Dermis microvascular lymphatic vessel endothelial cell (primary cell): Measurements from ENCODE around the gene ZNF766. TPM values are rescaled to one million over a fixed set of nuclear protein-coding genes. Genes with fewer than 3 reads are reported as not detected.
A peak's percentile ranks its signal among the peaks of the same experiment; 100 is the strongest.
"Not testable (repeated sequence)": the region's sequence is repeated elsewhere in the genome, so short reads cannot be mapped to it uniquely, and the experiment has no call there.

Experiments used
- DNase-seq, 2 donors: peaks; one replicate each; pipeline versions ENCODE4 v3.0.0 to v3.0.0-alpha.2; 2010; ENCODE audit warnings: low read depth in 2 of 2
- total RNA-seq: library from RNA; depleted of rRNA; stranded (reverse); fragments of >200 nt; gene quantifications from 2 replicates; pipeline ENCODE4 v1.2.1, GENCODE V29; 2014

The ZNF766 gene
- 5.4 and 10.4 TPM in 2 replicates for total RNA-seq

DNA sequence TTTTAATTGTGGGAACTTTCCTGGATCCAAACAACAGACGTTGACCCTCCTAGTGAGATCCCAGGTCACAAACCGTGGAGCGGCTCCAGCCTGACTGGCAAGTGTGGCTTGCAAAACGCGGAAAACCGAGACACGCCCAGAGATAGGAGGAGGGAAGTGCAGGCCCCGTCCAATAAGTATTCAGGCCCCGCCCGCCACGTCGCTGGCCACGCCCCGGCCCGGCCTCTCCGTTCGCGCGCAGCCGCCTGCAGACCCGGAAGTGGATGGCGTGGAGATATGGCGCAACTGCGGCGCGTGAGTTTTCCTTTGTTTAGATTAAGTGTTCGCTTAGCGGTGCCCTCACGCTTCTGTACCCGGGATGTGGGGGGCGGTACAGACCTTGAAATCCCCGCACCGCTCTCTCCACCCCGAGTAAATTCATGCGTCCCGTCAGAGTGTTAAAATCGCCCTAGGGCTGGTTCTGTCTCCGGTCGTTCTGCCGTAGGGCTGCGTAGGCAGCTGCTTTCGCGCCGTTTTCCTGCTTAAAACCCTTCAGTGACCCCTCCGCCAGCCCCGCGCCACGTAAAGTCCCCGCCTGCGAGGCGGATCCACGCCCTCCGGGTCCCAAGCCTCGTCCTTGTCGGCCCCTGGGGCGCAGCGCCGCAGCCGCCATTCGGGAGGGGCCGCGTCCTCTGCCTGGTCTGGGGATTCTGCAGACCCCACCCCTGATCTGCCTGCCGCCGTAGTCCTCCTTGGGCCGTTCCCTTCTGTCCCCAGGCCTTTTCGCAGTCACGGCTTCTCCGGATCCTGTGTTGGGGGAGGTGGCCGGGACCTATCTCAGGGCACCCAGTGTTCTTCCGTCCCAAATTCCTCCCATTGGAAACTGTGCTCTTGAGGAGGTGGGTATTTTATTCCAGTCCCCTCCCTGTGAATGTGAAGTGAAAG, at the start of gene ZNF766:
Gene ZNF766 (plus strand): TSS at position 250 of the 924 bp plus-strand sequence. CDS start 27 bp downstream, at position 277.
- DNase-seq: peak; percentile 88 to 97

DNA sequence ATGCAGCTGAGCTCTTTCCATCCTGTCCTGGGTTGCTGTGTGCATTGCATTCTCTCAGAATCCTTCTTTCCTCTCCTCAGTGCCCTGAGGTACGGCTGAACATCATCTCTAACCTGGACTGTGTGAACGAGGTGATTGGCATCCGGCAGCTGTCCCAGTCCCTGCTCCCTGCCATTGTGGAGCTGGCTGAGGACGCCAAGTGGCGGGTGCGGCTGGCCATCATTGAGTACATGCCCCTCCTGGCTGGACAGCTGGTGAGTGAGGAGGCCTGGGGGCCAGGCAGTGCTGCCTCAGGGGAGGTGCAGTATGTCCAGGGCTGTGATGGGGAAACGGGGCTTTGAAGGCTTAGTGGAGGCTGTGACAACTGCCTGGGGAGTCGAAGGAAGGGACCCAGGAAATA, 49.8 kb upstream of the ZNF766 start:
- no peak for DNase-seq

DNA sequence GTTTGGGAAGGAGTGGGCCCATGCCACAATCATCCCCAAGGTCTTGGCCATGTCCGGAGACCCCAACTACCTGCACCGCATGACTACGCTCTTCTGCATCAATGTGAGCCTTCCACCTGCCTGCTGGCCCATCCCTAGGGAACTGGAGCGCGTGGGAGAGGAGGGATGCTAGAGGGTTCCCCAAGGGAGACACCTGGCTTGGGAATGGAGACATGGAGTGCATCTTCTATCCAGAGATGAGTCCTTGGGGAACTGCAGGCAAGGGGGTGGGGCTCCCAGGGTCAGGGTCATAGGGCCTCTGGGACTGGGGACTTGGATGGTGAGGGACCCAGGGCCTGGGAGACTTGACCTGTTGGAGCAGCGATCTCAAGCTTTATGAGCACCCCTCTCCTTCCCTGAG, 48.4 kb upstream of the ZNF766 start:
- no peak for DNase-seq

DNA sequence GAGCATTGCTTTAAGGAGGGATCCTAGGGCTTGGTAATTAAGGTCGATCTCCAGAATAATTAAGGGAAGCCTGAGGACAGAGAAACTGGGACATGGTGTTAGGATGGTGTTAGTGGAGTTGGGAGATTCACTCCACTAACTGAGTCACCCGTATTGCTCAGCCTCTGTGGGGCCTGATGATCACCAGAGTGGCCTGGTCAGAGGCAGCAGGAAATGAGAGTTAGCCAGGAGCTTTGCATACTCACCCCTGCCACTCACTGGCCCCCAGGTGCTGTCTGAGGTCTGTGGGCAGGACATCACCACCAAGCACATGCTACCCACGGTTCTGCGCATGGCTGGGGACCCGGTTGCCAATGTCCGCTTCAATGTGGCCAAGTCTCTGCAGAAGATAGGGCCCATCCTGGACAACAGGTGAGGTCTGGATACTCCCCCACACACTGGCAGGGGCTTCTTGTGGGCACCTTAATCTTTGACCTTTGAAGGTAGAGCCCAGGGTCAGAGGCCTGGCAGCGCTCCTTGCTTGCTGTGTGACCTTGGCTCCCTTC, 47.5 kb upstream of the ZNF766 start:
- DNase-seq: no peak

DNA sequence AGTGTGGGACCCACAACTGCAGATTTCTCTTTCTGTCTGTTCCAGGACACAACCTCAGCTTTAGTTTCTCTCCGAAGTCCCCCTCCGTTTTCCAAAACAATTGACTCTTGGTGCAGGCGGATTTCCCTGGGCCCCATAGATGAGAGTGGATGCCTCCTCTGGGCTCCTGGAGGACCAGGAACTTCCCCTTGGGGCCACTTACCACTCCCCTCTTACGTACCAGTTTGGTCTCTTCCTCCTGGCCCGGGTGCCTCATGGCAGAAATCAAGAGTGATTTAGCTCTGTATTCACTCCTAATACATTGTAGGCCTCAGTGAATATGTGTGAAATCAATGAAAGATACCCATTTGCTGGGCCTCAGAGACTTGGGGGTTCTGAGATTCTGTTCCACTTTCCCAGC, 45.2 kb upstream of the ZNF766 start:
- DNase-seq: no peak

DNA sequence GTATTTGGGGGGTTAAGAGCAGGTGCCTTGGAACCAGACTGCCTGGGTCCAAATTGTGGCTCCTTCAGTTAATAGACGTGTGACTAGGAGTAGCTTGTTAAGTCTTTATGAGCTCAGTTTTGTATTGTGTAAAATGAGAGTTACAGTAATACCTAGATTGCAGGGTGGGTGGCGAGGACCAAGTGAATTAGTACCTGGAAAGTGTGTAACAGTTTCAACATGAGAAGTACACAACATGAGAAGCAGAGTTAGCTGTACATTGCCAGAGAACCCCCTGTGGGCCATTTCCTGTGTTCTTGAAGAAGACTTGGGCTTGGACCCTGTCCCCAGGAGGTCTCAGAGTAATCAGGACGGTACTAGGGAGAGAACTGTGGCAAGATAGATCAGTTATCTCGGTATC, 42.7 kb upstream of the ZNF766 start:
- DNase-seq: no peak

DNA sequence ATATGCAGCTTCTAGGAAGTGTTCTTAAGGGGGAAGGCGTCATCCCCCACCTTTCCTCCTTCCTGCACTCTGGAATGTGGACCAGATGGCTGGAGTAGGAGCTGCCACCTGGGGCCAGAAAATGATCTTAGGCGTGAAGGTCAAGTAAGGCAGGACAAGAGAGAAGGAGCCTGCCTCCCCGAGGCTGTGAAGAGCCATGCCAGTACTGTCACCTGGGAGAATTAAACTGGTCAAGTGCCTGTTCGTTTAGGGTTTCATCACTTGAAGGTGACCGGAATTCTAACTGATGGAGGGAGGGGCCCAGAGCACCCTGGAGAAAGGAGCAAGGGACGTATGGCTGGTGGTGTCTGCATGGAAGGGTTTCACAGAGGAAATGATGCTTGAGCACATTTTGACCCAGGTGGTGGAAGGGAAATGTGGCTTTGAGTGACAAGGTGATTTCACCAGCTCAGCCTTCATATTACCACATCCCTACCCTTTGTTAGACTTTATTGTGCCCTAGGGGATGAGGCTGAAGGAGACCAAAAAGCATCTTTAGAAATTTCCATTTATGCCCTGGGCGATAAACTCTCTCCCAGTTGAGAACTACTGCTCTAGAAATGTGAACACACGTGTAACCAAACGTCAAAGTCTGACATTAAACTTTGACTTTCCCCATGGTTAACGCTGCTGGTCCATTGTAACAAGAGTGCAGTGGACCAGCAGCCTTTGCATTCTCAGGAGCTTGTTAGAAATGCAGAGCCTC, 42.0 kb upstream of the ZNF766 start:
- no peak for DNase-seq

DNA sequence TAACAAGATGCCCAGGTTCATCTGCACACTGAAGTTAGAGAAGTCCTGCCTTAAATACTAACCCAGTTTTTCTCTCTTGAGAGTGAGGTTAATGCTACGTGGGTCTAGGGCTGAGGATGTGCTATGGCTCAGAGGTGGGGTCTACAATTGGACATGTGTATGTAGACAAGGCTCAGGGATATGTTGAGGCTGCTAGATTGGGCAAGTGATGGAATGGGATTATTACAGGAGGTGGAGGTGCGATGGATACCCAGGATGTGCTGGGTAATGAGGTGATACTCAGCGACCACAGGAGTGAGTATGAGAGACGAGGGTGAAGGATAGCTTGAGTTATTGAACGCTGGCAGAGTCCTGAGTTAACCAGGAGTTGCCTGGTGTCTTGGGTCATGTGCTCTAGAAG, 41.4 kb upstream of the ZNF766 start:
- DNase-seq: no peak

DNA sequence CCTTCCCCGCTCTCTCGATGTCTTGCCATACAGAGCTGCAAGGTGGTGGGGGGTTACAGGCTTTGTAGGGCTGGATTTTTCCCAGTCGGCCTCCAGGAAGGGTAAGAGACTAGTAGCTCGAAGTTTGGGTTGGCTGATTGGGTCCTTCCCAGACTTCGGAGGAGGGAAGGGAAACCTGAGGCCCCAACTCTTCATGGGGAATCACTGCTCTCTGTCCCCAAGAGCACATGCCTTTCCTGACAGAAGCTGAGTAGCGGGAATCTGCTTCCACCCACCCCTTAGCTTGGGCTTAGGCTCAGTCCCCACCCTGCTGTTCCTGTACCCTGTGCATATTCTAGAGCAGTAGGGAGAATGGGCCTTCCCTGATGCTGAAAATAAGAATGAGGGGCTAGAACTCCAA, 39.9 kb upstream of the ZNF766 start:
- no peak for DNase-seq

DNA sequence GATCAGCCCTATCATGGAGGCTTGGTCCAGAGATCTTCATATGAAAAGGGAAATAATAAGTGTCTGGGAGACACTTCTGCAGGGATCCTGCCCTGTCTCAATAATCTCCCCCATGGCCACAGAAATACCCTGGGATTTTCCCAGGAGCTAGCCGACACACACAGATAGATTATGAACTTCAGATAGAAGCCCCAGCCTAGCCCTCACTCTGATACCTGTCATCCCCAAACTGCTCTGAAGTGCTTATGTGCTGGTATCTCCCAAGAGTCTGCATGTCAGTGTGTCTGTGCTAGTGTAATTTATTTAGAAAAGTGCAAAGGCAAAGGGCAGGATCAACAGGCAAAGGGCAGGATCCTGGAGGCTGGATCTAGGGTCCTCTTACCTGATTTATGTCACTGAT, 38.7 kb upstream of the ZNF766 start:
- no peak for DNase-seq

DNA sequence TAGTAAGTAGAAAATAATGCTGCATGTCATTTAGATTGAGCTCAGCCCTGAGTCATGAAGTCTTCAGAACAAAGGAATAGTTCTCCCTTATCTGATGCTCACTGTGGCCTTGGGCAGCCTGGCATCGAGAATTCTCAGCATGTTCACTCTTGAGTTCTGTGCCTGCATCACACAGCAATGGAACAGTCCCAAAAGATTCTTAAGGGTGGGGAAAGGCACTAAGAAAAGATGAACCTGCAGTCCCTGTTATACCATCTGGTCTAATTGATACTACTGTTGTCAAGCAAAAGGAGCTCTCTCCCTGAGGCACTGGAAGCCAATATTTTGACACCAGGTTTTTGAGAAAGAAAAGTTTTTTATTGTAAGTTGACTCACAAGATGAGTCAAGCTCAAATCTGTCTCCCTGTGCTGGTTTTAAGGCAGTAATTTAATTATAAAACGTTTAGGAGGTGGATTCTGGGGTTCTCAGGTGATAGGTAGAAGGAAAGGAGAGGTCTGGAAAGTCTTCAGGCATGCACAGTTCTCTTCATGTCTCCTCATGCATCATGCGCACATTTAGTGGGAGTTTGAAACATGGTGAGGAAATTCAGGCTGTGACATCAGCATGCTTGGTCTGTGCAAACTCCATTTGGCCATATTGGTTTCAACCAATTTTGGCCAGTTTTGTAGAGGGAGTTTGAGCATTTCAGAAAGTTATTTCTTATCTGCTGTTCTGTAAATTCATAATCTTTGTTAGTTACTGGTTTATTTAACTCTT, 38.1 kb upstream of the ZNF766 start:
- no peak for DNase-seq

DNA sequence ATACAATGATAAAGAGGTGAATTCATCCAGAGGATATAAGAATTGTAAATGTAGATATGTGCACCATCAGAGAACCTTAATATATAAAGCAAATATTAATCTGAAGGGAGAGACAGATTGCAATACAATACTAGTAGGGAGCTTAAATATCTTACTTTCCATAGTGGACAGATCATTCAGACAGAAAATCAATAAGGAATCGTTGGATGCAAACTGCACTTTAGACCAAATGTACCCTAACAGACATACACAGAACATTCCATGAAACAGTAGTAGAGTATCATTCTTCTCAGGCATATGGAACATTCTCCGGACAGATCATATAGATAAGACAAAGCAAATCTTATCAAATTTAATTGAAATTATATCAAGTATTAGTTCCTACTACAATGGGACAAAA, 35.0 kb upstream of the ZNF766 start:
- DNase-seq: no peak

DNA sequence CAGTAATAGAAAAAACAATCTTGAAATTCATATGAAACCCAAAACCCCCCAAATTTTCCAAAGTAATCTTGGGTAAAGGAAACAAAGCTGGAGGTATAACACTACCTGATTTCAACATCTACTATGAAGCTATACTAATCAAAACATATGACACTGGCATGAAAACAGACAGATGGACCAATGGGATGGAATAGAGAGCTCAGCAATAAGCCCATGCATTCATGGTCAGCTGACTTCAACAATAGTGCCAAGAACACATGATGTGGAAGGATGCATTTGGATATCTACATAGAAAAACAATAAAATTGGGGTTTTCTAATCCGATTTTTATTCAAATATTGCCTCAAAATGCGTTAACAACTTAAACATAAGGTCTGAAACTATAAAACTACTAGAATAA, 32.2 kb upstream of the ZNF766 start:
- DNase-seq: no peak

DNA sequence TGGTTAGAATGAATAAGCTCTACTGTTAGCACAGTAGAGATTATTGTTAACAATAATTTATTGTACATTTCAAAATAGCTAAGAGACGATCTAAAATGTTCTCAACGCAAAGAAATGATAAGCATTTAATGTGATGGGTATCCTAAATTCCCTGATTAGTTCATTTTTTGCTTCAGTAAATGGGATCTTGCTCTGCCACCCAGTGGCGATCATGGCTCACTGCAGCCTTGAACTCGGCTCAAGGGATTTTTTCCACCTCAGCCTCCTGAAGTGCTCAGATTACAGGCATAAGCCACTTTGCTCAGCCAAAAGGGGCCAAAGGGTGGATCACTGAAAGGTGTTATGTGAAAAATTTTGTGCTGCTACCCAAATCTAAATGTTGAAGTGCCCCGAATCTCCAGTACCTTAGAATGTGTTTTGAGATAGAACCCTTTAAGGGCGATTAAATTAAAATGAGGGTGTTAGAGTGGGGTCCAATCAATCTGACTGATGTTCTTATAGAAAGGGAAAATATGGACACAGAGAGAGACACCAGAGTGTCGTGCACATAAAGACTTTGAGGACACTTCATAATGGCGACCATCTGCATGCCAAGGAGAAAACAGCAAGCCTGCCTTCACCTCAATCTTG, 31.5 kb upstream of the ZNF766 start:
- DNase-seq: peak; percentile 46 to 65

DNA sequence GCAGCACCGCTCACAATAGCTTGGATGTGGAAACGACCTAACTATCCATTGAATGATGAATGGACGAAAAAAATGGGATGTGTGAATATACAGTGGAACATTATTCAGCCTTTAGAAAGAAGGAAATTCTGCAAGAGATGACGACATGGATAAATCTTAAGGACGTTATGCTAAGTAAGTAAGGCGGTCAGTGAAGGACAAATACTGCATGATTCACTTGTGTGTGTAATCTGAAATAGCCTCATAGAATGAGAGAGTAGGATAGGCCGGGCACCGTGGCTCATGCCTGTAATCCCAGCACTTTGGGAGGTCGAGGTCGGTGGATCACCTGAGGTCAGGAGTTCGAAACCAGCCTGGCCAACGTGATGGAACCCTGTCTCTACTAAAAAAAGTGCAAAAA, 25.4 kb upstream of the ZNF766 start:
- DNase-seq: no peak

DNA sequence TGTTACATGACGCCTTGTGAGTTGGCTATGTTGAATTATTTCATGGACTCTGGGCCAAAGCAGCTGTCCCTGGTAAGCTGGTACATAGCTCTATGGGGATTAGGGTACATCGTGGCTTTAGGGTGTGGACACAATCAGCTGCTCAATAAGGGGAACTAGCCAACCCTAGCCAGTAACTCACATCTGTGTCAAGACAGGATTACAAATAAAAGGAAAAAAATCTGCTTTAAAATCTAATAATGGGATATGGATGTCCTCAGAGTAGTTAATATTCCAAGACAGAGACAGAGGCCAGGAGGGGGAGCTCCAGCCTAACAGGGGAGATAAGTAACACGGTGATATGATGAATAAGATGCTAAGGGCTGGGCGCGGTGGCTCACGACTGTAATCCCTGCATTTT, 21.1 kb upstream of the ZNF766 start:
- peak; percentile 17 to 69 for DNase-seq

DNA sequence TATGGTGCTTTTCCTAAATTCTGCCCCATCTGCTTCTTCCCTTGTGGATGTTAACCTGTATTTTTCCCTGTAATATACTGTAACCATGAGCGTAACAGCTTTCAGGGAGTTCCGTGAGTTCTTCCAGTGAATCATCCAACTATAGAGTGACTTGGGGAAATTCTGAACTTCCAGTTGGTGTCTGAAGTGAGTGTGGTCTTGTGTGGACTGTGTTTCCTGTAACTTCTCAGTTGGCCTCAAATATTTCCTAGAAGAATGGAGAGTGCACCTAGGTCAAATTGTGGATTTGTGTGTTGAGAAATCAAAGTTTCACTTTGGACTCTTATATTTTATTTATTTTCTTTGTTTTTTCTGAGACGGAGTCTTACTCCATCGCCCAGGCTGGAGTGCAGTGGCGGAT, 11.0 kb upstream of the ZNF766 start:
- DNase-seq: no peak

DNA sequence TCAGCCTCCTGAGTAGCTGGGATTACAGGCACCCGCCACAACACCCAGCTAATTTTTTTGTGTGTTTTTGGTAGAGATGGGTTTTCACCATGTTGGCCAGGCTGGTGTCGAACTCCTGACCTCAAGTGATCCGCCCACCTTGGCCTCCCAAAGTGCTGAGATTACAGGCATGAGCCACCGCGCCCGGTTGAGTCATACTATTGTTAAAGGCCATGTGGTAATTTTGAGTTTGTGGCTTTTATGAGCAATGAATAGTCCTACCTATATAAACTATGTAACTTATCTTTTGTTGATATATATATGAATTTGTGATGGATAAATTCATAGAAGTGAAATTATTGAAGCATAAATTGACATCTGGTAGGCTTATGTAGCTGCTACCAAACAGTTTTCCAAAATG, 3.8 kb upstream of the ZNF766 start:
- not testable (repeated sequence) for DNase-seq

DNA sequence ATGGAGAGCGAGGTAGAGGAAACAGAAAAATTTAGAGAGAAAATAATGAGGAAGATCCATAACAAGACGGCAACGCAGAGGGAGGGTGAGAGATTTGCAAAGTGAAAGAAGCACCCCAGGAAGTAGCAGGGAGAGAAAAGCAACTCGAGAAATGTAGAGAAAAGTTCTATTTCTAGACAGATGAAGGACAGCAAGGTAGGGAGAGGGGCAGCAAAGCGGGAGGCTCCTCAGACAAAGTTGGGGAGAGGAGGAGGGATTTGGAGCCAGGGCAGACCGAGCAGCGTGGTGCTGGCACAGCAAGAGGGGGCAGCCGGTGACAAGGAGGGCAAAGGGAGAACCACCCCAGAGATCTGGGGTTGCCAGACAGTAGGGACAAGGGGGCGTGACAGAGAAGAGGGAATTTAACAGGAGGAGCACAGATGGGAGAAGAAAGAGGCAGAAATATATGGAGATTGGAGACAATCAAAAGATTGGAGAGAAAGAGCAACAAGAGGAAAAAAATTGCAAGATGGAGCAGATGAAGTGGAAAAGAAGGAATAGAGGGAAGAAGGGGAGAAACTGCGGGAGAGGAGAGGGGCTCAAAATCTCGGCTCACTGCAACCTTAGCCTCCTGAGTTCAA, 989 bp downstream of the ZNF766 start:
- peak in 1 of 2 donors; percentile 22 for DNase-seq

DNA sequence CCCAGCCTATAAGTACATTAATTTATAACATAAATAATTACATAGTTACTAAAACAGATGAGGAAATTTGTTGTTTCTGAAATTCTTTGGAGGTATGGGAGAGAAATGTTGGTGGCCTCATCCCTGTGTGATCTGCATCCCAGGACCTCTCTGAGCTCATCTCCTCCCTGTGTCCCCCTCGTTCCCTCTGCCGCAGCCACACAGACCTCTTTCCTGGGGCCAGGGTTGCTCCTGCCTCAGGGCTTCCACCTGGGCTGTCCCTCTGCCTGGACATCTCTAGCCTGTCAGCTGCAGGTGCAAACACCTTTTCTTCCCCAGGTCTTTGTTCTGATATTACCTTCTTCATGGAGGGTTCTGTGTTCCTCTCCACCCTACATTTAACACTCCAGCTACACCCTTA, 3.9 kb downstream of the ZNF766 start:
- DNase-seq: no peak

DNA sequence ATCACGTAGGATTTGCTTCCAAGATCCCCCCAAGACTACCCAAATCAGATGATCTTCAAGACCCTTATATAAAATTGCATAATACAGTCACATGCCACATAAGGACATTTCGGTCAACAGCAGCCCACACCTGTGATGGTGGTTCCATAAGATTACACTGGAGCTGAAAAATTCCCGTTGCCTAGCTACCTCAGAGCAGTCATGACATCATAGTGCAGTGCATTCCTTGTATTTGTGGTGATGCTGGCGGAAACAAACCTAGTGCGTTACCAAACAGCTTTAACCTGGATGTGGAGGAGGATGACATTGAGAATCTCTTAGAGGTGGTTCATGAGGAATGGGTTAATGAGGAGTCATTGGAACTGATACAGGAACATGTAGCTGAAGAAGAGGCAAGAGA, 4.8 kb downstream of the ZNF766 start:
- no peak for DNase-seq
